Breast epithelium (tissue), 3 donors: ENCODE data around the gene SLC11A1.

Experiments
- CTCF ChIP-seq, 3 donors: fragments of 450-650 bp; IDR thresholded peaks; one replicate each; pipeline ENCODE4 v1.5.1; 2016 to 2017; ENCODE audit warnings: antibody characterized with exemption in 3 of 3, mild to moderate bottlenecking in 3 of 3, moderate library complexity in 3 of 3
- POLR2A ChIP-seq: fragments of 450-650 bp; IDR thresholded peaks from one replicate; pipeline ENCODE4 v1.6.1; 2016; ENCODE audit warnings: antibody characterized with exemption, mild to moderate bottlenecking, moderate library complexity
- POLR2AphosphoS5 ChIP-seq, 3 donors: sonication (generic); formaldehyde crosslinking; IDR thresholded peaks; one replicate each; pipeline ENCODE4 v1.6.1; 2017; ENCODE audit warnings: antibody characterized with exemption in 3 of 3

GRCh38 chr2:218436992-218437391 lies 54.9 kb downstream of the SLC11A1 start:
- TF ChIP-seq POLR2A = no peak
- no peak for TF ChIP-seq CTCF (IDR thresholded peaks at IDR 0.05)
- no peak for TF ChIP-seq POLR2AphosphoS5 (IDR thresholded peaks at IDR 0.05)
